SK-N-SH treated with all-trans-retinoic acid at 6 μM for 48 hours (cell line): ENCODE results near the gene RARS2.

ENCODE experiments used
- ATAC-seq: fragments of 200-7000 bp; cut with Tn5 transposase; 3 replicates; pipeline ENCODE4 v1.9.1; 2020; ENCODE audit warnings: mild to moderate bottlenecking, moderate library complexity
- ARNTL ChIP-seq: fragments of 450-650 bp; formaldehyde crosslinking; IDR thresholded peaks from 2 replicates; pipeline ENCODE4 v1.5.0; 2020; ENCODE audit warnings: low read depth, mild to moderate bottlenecking, moderate library complexity, borderline replicate concordance
- BACH2 ChIP-seq: fragments of 250-450 bp; sonication (Bioruptor Pico); IDR thresholded peaks from 2 replicates; pipeline ENCODE4 v1.9.0; 2021; ENCODE audit warnings: mild to moderate bottlenecking, borderline replicate concordance
- CREB5 ChIP-seq: fragments of 250-450 bp; sonication (Bioruptor Pico); IDR thresholded peaks from 2 replicates; pipeline ENCODE4 v1.5.1; 2020; ENCODE audit warnings: low read depth, mild to moderate bottlenecking, moderate library complexity
- CSDC2 ChIP-seq: fragments of 250-450 bp; sonication (Bioruptor Pico); IDR thresholded peaks from 2 replicates; pipeline ENCODE4 v1.5.0; 2020; ENCODE audit warnings: mild to moderate bottlenecking, moderate library complexity
- CSRNP3 ChIP-seq: fragments of 250-450 bp; sonication (Bioruptor Pico); IDR thresholded peaks from 2 replicates; pipeline ENCODE4 v1.5.1; 2021; ENCODE audit warnings: mild to moderate bottlenecking, moderate library complexity
- GLIS3 ChIP-seq: fragments of 250-450 bp; sonication (Bioruptor Pico); IDR thresholded peaks from 2 replicates; pipeline ENCODE4 v1.5.0; 2020; ENCODE audit warnings: mild to moderate bottlenecking, moderate library complexity
- PATZ1 ChIP-seq: fragments of 250-450 bp; sonication (Bioruptor Pico); IDR thresholded peaks from 2 replicates; pipeline ENCODE4 v1.8.0; 2020; ENCODE audit warnings: mild to moderate bottlenecking, moderate library complexity, borderline replicate concordance
- POU6F1 ChIP-seq: fragments of 250-450 bp; sonication (Bioruptor Pico); IDR thresholded peaks from 2 replicates; pipeline ENCODE4 v1.8.0; 2021; ENCODE audit warnings: low read depth, mild to moderate bottlenecking, moderate library complexity, borderline replicate concordance
- PPARA ChIP-seq: fragments of 250-450 bp; sonication (Bioruptor Pico); IDR thresholded peaks from 2 replicates; pipeline ENCODE4 v1.5.0; 2020; ENCODE audit warnings: mild to moderate bottlenecking, borderline replicate concordance
- RARB ChIP-seq: fragments of 250-450 bp; sonication (Bioruptor Pico); IDR thresholded peaks from 2 replicates; pipeline ENCODE4 v1.8.0; 2021; ENCODE audit warnings: mild to moderate bottlenecking, moderate library complexity
- SNAI2 ChIP-seq: fragments of 250-450 bp; sonication (Bioruptor Pico); IDR thresholded peaks from 2 replicates; pipeline ENCODE4 v1.5.0; 2020; ENCODE audit warnings: mild to moderate bottlenecking, moderate library complexity
- TCF4 ChIP-seq: fragments of 250-450 bp; sonication (Bioruptor Pico); IDR thresholded peaks from 2 replicates; pipeline ENCODE4 v1.8.0; 2021; ENCODE audit warnings: mild to moderate bottlenecking, moderate library complexity, borderline replicate concordance
- TOX ChIP-seq: fragments of 250-450 bp; sonication (Bioruptor Pico); IDR thresholded peaks from 2 replicates; pipeline ENCODE4 v1.8.0; 2021; ENCODE audit warnings: mild to moderate bottlenecking, moderate library complexity, borderline replicate concordance
- TSHZ2 ChIP-seq: fragments of 250-450 bp; sonication (Bioruptor Pico); IDR thresholded peaks from 2 replicates; pipeline ENCODE4 v1.5.0; 2020; ENCODE audit warnings: mild to moderate bottlenecking, moderate library complexity
- ZC3H10 ChIP-seq: fragments of 250-450 bp; sonication (Bioruptor Pico); IDR thresholded peaks from 2 replicates; pipeline ENCODE4 v1.5.1; 2021; ENCODE audit warnings: mild to moderate bottlenecking, moderate library complexity
- ZFP3 ChIP-seq: fragments of 250-450 bp; sonication (Bioruptor Pico); IDR thresholded peaks from 2 replicates; pipeline ENCODE4 v1.5.0; 2020; ENCODE audit warnings: mild to moderate bottlenecking, moderate library complexity
- ZFP30 ChIP-seq: fragments of 450-650 bp; formaldehyde crosslinking; IDR thresholded peaks from 2 replicates; pipeline ENCODE4 v1.5.0; 2022; ENCODE audit warnings: mild to moderate bottlenecking, moderate library complexity
- ZNF565 ChIP-seq: fragments of 450-650 bp; formaldehyde crosslinking; conservative IDR thresholded peaks from 2 replicates; pipeline ENCODE4 v1.5.0; 2020; ENCODE audit warnings: low read depth, mild to moderate bottlenecking, moderate library complexity
- ZNF70 ChIP-seq: fragments of 450-650 bp; formaldehyde crosslinking; IDR thresholded peaks from 2 replicates; pipeline ENCODE4 v1.5.0; 2020; ENCODE audit warnings: mild to moderate bottlenecking, moderate library complexity
- ZNF8 ChIP-seq: fragments of 450-650 bp; formaldehyde crosslinking; IDR thresholded peaks from 2 replicates; pipeline ENCODE4 v1.5.0; 2020; ENCODE audit warnings: mild to moderate bottlenecking, moderate library complexity

RARS2 gene

GRCh38 chr6:87633851-87634250, 44.1 kb upstream of the RARS2 start:
- TF ChIP-seq ARNTL (CRISPR knock-in tag) (no peak), CSDC2 (CRISPR knock-in tag) (no peak), ZNF565 (no peak), PPARA (CRISPR knock-in tag) (no peak), TSHZ2 (CRISPR knock-in tag) (no peak), CREB5 (CRISPR knock-in tag) (no peak), ZFP30 (CRISPR knock-in tag) (no peak), TOX (no peak), GLIS3 (no peak), ZNF70 (CRISPR knock-in tag) (no peak), SNAI2 (CRISPR knock-in tag) (no peak), TCF4 (CRISPR knock-in tag) (no peak), ZC3H10 (CRISPR knock-in tag) (no peak), POU6F1 (CRISPR knock-in tag) (no peak), ZNF8 (no peak)
- ATAC-seq: no peak

- TF ChIP-seq RARB (no peak), TOX (no peak), ZFP3 (CRISPR knock-in tag) (no peak), PATZ1 (no peak), CSDC2 (CRISPR knock-in tag) (no peak), ZNF8 (no peak), CSRNP3 (CRISPR knock-in tag) (no peak), SNAI2 (CRISPR knock-in tag) (no peak)
- ATAC-seq: no peak
Observed at GRCh38 chr6:87630746-87631145, 41.0 kb upstream of the RARS2 start.

GRCh38 chr6:87628881-87629280, 39.1 kb upstream of the RARS2 start:
- TF ChIP-seq RARB: no peak
- no peak for TF ChIP-seq ZNF565
- TF ChIP-seq BACH2: no peak
- no peak for TF ChIP-seq PATZ1
- TF ChIP-seq TOX: no peak
- no peak for TF ChIP-seq CSDC2 (CRISPR knock-in tag)
- ATAC-seq: no peak
